GM10847 (cell line): ENCODE data around the gene MBNL1.

Experiments
- POLR2A ChIP-seq: IDR thresholded peaks from 2 replicates; pipeline ENCODE4 v1.6.1; 2011; ENCODE audit not compliant: insufficient read length; ENCODE audit errors: extremely low read depth

MBNL1 gene

DNA sequence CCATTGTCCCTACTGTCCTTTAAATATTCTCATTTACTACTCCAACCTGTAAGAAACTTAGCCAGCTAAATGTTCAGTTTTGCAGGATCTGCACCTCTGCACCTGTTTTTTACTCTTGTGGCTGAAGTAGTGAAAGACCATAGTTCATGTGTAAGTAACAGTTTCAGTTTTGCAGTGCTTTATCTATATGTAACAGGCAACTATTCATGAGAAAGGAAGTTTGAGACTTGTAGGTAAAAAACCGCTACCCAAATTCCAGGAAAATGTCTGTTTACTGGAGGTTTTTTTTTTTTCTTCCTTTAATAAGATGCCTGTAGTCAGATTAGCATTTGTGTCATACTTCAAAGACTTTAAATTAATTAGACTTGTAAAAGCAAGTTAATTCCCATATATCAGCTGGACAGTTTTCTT, 25.4 kb upstream of the MBNL1 start:
- no peak for TF ChIP-seq POLR2A

DNA sequence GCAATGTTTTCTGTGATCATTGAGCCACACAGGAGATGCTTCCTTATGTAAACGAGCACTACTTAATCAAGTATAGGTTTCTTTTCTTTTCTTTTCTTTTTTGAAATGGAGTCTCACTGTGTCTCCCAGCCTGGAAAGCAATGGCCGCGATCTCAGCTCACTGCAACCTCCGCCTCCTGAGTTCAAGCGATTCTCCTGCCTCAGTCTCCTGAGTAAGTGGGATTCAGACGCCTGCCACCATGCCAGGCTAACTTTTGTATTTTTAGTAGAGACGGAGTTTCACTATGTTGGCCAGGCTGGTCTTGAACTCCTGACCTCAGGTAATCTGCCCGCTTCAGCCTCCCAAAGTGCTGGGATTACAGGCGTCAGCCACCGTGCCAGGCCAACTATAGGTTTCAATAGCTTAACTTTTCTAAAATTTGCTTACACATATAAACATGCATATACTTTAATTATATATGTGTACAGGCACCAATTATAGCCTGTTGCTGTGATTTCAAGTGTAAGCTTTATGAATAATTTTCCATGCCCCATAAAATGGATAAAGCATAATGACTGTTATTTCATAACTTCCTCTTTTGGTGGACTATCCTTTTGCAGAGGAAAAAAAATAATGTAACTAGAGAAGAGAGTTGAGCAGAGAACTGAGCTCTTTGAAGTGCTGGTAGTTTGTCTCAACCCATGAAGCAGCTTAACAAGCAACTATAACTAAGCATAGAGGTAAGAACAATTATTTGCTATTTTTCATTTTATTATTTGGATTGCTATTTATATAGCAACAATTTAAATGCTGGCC, 24.8 kb upstream of the MBNL1 start:
- TF ChIP-seq POLR2A: no peak

DNA sequence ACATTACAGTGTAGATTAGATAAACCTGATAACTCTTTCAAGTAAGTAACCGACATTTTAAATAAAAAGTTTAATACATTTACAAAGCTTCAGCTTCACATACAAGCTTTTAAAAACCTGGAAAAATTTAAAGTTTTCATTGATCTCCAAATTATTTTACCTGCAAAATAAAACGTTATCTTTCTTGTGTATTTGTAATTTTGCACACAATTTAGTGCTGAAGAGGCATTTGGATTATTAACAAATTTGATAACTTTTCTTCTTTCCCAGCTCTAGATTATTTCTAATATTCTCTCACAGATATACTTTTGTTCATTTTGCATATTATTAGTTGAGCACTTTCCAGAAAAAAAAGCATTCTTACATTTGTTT, 24.2 kb upstream of the MBNL1 start:
- no peak for TF ChIP-seq POLR2A

DNA sequence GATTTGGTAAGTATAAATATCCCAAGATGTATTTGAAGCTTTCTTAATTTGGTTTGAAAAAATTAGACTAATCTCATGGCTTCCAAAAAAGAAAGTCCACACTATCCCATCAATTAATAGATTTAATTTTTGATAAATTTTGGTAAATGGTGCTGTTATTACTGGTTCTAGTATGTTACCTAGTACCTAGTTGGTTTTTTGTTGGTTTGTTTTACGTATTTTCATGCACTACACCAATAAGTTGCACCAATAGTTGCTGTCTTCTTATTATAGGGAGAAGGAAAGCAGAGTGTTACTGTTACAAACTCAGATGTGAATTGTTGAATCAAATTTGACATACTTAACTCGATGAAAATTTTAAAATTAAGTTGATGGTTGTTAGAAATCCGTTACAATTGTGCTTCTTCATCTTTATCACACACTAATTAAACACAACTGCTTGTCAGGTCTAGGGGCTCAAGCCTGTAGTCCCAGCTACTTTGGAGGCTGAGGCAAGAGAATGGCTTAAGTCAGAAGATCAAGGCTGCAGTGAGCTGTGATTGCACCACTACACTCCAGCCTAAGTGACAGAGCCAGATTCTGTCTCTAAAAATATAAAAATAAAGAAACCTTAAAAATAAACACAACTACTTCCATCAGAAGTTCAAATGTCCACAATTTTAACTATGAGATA, 23.1 kb upstream of the MBNL1 start:
- no peak for TF ChIP-seq POLR2A

DNA sequence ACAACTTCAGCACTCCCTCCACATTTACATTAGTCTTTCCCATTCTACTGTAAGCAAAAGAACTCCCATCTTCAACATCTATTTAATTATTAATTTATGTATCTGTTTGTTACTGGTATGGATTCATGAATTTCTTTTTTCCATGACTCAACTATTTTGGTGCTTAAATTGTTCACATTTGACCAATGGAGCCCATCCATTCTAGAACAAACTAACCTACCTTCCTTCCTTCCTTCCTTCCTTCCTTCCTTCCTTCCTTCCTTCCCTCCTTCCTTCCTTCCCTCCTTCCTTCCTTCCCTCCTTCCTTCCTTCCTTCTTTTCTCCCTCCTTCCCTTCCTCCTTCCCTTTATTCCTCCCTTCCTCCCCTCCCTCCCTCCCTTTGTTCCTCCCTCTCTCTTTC, 16.8 kb upstream of the MBNL1 start:
- no peak for TF ChIP-seq POLR2A

DNA sequence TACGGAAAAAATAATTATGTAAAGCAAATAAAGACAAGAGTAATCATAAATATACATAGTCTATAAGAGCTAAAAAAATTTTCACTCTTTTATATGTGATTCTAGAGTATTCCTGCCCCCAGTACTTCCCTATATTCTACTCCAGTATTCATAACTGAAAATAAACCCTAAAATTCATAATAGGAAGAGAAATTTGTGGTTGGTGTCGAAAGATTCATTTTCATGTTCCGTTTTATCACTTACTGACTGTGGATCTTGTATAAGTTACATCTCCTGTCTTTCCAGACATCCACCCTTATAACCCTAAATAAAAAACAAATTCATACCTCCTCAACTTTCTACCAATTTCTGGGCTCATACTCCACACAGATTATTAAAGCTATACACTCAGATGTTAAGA, 16.0 kb upstream of the MBNL1 start:
- no peak for TF ChIP-seq POLR2A

DNA sequence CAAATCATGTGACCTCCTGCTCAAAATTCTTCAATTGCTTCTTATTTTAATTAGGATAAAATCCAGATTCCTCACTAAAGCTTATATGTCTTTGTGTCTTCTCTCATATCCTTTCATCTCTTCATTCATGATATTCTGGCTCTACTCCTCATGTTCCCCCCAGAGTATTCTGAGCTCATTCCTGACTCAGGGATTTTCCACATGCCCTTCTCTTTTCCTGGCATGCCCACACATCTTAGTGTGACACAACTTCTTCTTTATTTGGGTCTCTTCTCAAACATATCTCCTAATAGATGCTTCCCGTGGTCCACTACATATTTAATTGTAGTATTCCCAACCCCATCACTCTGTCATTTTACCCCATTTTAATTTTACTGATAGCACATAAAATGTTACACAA, 15.2 kb upstream of the MBNL1 start:
- no peak for TF ChIP-seq POLR2A

DNA sequence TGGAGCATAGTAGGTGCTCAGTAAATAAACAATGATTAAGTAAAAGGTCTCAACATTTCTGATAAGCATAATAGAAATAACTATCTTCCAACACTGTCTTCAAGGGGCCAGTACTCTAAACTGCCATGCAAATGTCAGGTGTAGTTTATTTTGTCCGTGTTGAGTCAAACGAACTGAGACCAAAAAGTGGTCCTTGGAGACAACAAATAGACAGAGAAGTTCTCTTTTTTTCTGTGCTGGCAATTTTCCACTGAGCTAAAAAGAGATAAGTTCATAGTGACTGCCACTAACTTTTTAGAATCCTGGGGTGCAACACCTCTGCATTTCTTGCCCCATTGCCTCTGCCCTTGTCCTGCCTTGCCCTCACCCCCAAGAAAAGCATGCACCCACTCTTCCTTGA, 14.7 kb upstream of the MBNL1 start:
- no peak for TF ChIP-seq POLR2A

DNA sequence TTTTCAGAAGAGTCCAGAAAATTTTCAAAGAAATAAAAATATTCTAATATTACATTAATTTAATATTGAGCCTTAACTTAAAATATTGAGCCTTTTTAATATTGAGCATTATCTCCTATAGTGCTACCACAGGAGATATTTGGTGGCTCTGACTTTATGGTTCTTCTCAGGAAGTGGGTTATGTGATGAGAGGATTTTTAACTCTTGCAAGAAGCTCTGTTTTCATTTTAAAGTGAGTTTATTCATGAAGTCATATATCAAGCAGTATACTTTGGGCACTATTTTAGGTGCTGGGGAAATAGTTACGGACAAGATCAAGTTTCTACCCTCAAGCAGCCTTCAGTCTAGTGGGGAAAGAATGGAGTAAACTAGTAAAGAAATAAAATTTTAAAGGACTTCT, 13.4 kb upstream of the MBNL1 start:
- no peak for TF ChIP-seq POLR2A

DNA sequence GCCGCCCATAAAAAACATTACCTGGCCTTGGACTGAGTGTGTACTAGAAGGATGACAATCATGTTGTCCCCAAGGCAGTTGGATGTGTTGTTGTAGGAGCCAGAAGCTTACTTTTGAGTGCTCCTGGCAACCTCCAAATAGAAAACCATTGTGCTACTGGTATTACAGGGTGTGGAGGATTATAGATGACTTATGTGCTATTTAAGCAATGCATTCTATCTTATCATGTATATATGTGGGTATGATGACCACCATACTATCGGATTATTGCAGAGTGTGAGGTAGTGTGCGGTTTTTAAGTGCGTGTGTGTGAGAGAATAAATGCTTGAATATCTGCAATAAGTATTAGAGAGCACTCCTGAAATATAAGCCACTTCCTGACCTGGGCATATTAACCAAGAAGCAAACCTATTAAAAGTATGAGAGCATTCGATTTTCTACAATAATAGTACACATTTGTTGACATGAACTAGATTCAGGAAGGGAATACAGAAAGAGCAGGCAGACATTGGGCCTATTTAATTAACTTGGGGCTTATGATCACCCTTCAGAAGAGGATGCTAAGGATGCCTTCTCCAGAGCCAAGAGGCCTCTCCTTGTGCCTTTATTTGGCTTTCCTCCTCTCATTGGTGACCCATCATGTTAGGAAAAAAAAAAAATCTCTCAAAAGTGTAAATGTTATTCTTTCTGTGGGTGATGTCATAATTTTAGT, 11.7 kb upstream of the MBNL1 start:
- no peak for TF ChIP-seq POLR2A

DNA sequence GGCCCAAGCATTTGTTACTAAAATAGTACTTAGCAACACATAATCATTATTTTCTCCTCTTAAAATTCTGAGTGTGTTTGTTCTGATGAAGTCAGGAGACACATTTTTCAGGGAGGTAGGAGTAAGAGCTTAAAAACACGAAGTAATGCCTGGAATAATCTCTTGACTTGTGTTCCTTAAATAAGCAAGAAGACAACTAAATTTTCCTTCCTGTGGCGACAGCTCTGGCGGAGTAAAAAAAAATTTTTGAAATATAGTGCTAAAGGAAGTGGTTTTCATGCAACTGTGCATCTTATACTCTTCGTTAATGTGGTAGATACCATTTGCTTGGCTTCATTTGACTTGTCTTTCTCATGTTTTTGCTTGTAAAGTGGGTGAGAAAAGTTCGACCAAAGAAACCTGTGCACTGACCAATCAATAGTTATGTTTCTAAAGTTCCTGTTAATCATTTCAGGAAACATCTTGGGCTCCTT, 11.1 kb upstream of the MBNL1 start:
- no peak for TF ChIP-seq POLR2A

DNA sequence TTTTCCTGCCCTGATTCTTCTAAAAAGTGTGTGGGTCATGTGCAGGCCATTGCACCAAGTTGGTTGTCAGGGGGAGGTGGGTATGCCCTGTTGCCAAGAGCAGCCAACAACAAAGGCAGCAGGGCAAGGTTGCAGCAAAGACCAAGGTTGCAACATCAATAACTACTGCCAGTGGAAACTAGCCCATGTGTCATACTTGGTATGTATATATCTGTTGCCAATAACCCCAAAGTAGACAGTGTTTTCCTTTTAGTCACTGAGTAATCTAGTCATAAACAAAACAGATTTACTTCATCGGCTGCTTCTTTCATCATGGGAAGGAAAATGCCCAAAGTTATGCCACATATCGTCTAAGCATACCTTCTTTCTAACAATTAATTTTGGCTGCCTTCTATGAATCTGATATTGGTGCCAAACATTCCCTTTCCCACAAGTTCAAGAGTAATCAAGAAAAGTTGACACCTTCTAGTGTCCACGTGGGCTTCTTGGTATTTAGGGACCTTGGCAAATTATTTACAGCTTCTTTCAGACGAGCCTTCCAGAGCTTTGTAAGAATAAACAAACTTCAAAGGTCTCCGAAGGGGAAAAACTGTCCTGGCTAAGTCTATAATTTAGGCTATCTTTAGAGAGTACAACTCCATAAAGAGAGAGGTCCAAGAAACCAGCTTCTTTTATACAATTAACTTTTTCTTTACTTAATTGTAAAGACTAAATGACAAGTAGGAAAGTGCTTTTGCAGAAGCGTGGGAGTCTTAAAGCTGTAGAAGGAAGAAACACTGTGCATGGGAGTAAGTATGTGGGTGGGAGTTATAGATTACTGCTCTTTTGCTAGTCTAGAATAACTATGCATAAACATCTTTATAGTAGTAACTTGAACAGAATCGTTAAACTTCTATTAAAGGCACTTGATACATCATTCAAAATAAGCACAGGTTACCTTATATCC, 10.0 kb upstream of the MBNL1 start:
- TF ChIP-seq POLR2A: no peak

DNA sequence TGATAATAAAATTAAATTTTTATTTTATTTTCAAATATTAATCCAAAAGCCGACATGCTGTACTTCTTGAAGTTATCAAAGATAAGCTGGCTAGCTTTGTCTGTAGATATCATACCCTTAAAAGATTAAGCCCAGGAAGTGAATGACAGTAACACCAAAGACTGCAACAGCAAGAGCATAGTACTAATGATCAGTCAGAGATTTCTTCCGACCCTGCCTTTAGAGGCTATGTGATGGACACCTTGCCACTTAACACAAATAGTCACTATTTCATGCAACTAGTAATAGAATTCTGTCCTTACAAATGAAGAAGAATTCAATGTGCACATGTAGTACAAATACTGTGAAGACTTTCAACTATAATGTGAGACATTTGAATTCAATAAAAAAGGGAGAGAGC, 9.3 kb upstream of the MBNL1 start:
- TF ChIP-seq POLR2A: no peak

DNA sequence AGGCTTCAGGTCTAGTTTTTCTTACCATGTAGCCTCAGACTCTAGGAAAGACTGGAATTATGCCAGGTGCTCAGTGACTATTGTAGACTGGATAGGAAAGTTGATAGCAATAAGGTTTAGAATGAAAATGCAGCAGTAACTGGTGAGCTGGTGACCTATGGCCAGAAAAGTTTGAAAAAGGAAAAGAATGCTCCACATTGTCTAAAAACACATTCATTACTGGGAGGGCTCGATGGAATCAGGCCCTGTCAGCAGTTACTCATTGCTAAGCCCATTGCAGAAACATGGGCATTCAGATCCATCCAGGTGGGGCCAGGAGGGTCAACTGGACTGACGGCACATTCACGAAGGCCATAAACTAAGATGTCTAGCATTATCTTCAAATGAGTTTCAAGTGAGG, 8.7 kb upstream of the MBNL1 start:
- TF ChIP-seq POLR2A: no peak

DNA sequence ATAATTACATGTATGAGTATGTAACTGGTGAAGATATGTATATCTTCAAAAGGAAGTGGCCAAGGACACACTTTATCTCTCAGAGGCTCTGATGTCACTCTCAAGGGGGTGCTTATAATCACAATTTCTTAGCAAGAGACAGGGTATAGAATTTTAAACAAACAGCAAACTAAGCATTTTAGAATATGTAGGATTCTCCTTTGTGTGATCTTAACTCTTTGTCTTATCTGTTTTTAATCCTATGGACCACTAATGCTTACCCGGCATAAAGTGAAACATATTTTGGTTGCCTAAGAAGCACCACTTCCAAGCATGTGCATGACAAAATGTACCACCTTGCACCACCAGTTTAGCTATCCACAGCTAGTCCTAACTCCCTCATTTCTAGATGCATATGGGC, 8.2 kb upstream of the MBNL1 start:
- no peak for TF ChIP-seq POLR2A
